ENCODE data around the gene TMEM151A.

DNA sequence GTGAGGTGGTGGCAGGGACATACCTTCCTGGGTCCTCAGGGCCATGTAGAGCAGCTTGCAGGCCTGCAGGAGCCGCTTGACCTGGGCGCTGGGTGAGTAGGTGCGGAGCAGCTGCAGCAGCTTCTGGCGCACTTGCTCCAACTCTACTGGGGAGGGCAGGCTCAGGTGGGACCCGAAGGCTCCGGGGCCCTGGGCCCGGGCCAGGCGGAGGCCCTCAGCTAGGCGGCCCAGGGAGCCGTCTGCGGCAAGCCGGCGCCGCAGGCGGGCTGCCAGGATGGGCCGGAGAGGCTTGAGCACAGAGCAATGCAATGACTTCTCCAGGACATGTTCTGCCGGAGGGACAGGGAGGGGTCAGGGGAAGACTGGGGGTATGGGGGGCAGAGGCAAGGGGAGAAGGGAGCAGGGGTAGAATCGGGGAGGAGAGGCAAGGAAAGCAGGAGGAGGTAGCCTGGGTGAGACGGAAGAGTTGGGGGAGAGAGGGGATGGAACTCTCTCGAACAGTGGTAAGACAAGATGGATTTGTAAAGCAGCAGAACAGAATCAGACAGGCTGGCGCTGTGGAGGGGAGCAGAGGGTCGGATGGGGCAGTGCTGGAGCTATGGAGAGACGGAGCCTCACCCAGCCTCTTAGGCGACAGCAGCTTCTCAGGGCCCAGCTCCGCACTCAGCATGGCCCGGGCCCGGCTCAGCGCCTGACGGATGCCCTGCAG, 42.4 kb downstream of the TMEM151A start:
- TF ChIP-seq CTCF (conservative IDR thresholded peaks at IDR 0.05; ENCODE audit: low read depth in 2 of 2) = no peak
- TF ChIP-seq EZH2 (IDR thresholded peaks at IDR 0.05; ENCODE audit: low read depth, unreplicated experiment) = no peak
- no peak for TF ChIP-seq POLR2AphosphoS5 (IDR thresholded peaks at IDR 0.05; ENCODE audit: low read depth)
